Fibroblast of mammary gland (primary cell): Measurements from ENCODE around the gene BLOC1S5.
"Not testable (repeated sequence)": the region's sequence is repeated elsewhere in the genome, so short reads cannot be mapped to it uniquely, and the experiment has no call there.

Experiments
- DNase-seq: peaks from one replicate; pipeline ENCODE4 v3.0.0-alpha.2; 2010; ENCODE audit warnings: low read depth
- H3K4me3 ChIP-seq: 2 replicates; pipeline ENCODE4 v1.5.1; 2011; ENCODE audit warnings: low read depth, mild to moderate bottlenecking, low read length, moderate library complexity; ENCODE audit not compliant: control insufficient read depth
- TF ChIP-seq, protein P1 (sequence below): conservative IDR thresholded peaks from 2 replicates; pipeline ENCODE4 v1.5.1; 2011; ENCODE audit warnings: low read depth, low read length, inconsistent platforms; ENCODE audit not compliant: control insufficient read depth, insufficient read depth

Gene BLOC1S5

DNA sequence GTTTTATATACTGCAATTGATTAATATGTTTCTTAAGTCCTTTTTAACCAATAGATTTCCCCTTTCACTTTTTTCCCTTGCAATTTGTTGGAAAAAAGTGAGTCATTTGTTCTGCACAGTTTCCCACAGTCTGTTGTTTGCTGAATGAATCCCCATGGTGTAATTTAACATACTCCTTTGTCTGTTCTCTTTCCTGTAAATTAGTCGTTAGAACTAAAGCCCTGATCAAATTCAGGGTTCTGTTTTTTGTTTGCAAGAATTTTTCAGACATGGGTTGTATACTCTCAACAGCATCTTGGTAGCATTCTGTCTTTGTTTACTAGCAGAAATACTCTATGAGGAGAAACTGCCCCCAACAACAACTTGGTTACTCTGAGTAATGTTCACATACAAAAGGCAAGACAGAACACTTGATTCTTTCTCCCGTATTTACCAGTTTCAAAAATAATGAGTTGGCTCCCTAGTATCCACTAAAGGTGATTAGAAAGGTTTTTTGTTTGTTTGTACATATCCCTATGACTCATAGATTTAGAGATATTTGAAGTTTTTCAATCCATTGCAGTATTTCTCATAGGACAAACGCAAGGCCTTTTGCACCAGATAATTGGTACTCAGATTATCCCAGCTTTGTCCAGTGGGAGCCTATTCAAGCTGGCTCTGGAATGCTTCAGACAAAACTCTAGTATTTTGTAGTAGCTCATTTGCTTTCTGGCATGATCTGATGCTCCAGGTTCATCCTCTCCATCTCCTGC is 16.5 kb downstream of the BLOC1S5 start:
- no peak overlapping the region for H3K4me3 ChIP-seq
- peak; percentile 90 for DNase-seq
- TF ChIP-seq, protein P1, sequence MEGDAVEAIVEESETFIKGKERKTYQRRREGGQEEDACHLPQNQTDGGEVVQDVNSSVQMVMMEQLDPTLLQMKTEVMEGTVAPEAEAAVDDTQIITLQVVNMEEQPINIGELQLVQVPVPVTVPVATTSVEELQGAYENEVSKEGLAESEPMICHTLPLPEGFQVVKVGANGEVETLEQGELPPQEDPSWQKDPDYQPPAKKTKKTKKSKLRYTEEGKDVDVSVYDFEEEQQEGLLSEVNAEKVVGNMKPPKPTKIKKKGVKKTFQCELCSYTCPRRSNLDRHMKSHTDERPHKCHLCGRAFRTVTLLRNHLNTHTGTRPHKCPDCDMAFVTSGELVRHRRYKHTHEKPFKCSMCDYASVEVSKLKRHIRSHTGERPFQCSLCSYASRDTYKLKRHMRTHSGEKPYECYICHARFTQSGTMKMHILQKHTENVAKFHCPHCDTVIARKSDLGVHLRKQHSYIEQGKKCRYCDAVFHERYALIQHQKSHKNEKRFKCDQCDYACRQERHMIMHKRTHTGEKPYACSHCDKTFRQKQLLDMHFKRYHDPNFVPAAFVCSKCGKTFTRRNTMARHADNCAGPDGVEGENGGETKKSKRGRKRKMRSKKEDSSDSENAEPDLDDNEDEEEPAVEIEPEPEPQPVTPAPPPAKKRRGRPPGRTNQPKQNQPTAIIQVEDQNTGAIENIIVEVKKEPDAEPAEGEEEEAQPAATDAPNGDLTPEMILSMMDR: no peak

DNA sequence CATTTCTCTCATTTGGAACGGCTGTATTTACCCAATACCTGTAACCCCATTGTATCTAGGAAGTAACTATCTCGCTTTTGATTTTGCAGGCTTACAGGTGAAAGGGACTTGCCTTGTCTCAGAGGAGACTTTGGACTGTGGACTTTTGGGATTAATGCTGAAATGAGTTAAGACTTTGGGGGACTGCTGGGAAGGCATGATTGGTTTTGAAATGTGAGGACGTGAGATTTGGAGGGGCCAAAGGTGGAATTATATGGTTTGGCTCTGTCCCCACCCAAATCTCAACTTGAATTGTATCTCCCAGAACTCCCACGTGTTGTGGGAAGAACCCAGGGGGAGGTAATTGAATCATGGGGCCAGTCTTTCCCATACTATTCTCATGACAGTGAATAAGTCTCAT is 18.4 kb downstream of the BLOC1S5 start:
- not testable (repeated sequence) for H3K4me3 ChIP-seq, DNase-seq

DNA sequence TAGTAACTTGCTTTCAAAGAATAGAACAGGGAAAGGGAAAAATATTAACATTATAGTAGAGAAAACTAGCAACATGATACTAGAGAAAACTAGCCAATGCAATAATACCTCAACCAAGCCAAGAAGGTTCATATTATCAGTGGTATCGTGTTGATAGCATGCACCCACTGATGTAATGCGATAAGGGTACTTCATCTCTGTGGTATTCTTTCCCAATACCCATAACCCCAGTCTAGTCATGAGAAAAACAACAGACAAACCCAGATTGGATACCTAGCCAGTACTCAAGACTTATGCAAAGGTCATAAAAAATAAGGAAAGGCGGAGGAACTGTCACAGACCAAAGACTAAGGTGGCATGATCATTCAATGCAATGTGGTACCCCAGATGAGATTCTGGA is 21.0 kb downstream of the BLOC1S5 start:
- TF ChIP-seq, protein P1: no peak
- no peak for DNase-seq

DNA sequence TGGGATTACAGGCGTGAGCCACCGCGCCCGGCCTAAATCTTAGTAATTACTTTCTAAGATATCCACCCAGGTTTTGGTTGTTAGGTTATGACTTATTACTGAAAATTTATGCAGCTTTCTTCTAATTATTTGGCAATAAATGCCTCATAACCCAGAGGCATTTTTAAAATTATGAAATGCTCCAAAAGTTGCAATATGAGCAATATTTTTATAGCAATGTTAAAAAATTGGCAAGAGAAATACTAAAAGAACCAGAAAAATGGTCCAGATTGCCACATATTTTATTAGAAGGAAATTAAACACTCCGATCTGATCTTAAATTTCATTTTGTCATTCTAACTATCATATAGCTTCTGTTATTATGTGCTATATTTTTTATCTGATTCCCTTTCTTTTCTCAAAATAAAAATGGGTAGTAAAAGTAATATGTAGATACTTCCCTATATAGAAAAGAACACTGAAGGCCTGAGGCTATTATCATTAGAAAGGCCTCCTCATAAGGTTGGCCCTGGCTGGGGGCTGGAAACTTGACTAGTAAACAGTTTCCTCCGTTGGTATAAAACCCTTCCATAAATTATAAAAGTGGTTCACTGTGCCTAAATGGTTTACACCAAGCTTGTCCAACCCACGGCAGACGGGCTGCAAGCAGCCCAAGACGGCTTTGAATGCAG is 22.1 kb downstream of the BLOC1S5 start:
- TF ChIP-seq, protein P1: no peak
- no peak overlapping the region for H3K4me3 ChIP-seq
- no peak for DNase-seq

More for the DNA sequence above, 21.0 kb downstream of the BLOC1S5 start:
- H3K4me3 ChIP-seq: no peak overlapping the region

DNA sequence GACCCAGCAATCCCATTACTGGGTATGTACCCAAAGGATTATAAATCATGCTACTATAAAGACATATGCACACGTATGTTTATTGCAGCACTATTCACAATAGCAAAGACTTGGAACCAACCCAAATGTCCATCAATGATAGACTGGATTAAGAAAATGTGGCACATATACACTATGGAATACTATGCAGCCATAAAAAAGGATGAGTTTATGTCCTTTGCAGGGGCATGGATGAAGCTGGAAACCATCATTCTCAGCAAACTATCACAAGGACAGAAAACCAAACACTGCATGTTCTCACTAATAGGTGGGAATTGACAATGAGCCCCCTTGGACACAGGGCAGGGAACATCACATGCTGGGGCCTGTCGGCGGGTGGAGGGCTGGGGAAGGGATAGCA is 30.1 kb downstream of the BLOC1S5 start:
- DNase-seq, H3K4me3 ChIP-seq: not testable (repeated sequence)

DNA sequence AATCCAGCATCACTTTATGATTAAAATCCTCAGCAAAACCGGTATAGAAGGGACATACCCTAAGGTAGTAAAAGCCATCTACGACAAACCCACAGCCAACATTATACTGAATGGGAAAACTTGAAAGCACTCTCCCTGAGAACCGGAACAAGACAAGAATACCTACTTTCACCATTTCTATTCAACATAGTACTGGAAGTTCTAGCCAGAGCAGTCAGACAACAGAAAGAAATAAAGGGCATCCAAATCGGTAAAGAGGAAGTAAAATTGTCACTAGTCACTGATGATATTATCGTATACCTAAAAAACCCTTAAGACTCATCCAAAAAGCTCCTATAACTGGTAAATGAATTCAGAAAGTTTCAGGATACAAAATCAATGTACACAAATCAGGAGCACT is 33.3 kb downstream of the BLOC1S5 start:
- no peak overlapping the region for H3K4me3 ChIP-seq
- no peak for DNase-seq
- TF ChIP-seq, protein P1: no peak

DNA sequence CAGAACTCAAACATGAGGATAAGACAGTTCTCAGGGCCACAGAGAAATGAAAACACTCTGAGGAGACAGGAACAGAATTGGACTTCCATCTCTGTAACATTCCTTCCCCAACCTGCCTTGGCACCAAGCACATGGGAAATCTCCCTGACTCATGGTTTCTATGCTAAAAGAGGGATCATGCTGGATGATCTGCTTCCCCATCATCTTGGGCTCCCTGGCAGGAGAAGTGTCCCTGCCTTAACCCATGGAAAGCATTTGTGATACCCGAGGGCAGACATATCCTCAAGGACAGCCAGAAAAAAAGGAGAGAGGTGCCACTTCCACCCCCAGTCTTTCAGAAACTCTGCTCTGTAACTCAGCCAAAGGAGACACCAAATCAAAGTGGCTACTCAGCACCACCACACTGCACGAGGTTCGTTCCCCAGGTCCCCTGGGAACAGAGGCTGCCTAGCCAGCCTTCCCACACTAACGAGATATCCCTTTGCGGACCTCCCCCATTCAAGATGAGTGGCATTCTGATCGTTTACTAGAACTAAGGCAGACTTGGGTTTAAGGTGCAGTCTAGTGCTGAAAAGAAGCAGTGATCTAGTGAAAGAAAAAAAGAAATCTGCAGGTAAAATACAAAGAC is 34.8 kb downstream of the BLOC1S5 start:
- H3K4me3 ChIP-seq: no peak overlapping the region
- TF ChIP-seq, protein P1: no peak
- peak; percentile 52 for DNase-seq
